Neural cell (in vitro differentiated cells): ENCODE data around the gene PLK3.

ENCODE experiments used
- EP300 ChIP-seq: fragments of 450-650 bp; conservative IDR thresholded peaks from 2 replicates; pipeline ENCODE4 v1.6.1; 2014; ENCODE audit warnings: antibody characterized with exemption, mild to moderate bottlenecking, moderate library complexity; ENCODE audit not compliant: poor library complexity, severe bottlenecking
- EZH2 ChIP-seq: fragments of 200-600, 300-800 bp; shearing (Covaris generic), sonication (generic); IDR thresholded peaks from 2 replicates; pipeline ENCODE4 v1.6.1; 2014; ENCODE audit warnings: antibody characterized with exemption, low read length, borderline replicate concordance, mild to moderate bottlenecking; ENCODE audit not compliant: insufficient read depth, poor library complexity, severe bottlenecking
- MXI1 ChIP-seq: fragments of 450-650 bp; conservative IDR thresholded peaks from 2 replicates; pipeline ENCODE4 v1.6.1; 2014; ENCODE audit warnings: antibody characterized with exemption, mild to moderate bottlenecking; ENCODE audit not compliant: poor library complexity, severe bottlenecking
- POLR2AphosphoS5 ChIP-seq: IDR thresholded peaks from 2 replicates; pipeline ENCODE4 v1.6.1; 2012
- RAD21 ChIP-seq: fragments of 450-650 bp; conservative IDR thresholded peaks from 2 replicates; pipeline ENCODE4 v1.6.1; 2014; ENCODE audit warnings: antibody characterized with exemption, mild to moderate bottlenecking, moderate library complexity
- TF ChIP-seq, protein P1 (sequence below): IDR thresholded peaks from 2 replicates; pipeline ENCODE4 v1.6.1; 2012; ENCODE audit warnings: borderline replicate concordance
- TF ChIP-seq, protein P2 (sequence below): fragments of 450-650 bp; IDR thresholded peaks from 2 replicates; pipeline ENCODE4 v1.5.1; 2014; ENCODE audit warnings: antibody characterized with exemption, mild to moderate bottlenecking, moderate library complexity; ENCODE audit not compliant: poor library complexity, severe bottlenecking

- TF ChIP-seq POLR2AphosphoS5 (no peak), EZH2 (no peak), EP300 (no peak), MXI1 (no peak), RAD21 (no peak)
- TF ChIP-seq, protein P1, sequence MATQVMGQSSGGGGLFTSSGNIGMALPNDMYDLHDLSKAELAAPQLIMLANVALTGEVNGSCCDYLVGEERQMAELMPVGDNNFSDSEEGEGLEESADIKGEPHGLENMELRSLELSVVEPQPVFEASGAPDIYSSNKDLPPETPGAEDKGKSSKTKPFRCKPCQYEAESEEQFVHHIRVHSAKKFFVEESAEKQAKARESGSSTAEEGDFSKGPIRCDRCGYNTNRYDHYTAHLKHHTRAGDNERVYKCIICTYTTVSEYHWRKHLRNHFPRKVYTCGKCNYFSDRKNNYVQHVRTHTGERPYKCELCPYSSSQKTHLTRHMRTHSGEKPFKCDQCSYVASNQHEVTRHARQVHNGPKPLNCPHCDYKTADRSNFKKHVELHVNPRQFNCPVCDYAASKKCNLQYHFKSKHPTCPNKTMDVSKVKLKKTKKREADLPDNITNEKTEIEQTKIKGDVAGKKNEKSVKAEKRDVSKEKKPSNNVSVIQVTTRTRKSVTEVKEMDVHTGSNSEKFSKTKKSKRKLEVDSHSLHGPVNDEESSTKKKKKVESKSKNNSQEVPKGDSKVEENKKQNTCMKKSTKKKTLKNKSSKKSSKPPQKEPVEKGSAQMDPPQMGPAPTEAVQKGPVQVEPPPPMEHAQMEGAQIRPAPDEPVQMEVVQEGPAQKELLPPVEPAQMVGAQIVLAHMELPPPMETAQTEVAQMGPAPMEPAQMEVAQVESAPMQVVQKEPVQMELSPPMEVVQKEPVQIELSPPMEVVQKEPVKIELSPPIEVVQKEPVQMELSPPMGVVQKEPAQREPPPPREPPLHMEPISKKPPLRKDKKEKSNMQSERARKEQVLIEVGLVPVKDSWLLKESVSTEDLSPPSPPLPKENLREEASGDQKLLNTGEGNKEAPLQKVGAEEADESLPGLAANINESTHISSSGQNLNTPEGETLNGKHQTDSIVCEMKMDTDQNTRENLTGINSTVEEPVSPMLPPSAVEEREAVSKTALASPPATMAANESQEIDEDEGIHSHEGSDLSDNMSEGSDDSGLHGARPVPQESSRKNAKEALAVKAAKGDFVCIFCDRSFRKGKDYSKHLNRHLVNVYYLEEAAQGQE: no peak
- TF ChIP-seq, protein P2, sequence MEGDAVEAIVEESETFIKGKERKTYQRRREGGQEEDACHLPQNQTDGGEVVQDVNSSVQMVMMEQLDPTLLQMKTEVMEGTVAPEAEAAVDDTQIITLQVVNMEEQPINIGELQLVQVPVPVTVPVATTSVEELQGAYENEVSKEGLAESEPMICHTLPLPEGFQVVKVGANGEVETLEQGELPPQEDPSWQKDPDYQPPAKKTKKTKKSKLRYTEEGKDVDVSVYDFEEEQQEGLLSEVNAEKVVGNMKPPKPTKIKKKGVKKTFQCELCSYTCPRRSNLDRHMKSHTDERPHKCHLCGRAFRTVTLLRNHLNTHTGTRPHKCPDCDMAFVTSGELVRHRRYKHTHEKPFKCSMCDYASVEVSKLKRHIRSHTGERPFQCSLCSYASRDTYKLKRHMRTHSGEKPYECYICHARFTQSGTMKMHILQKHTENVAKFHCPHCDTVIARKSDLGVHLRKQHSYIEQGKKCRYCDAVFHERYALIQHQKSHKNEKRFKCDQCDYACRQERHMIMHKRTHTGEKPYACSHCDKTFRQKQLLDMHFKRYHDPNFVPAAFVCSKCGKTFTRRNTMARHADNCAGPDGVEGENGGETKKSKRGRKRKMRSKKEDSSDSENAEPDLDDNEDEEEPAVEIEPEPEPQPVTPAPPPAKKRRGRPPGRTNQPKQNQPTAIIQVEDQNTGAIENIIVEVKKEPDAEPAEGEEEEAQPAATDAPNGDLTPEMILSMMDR: no peak
Observed at GRCh38 chr1:44853201-44853600, 53.0 kb downstream of the PLK3 start.
